Measurements from ENCODE around the gene PLEKHG4. TPM values are rescaled to one million over a fixed set of nuclear protein-coding genes. Genes with fewer than 3 reads are reported as not detected.
A peak's percentile ranks its signal among the peaks of the same experiment; 100 is the strongest.

PLEKHG4 gene
- total RNA-seq, 1 experiment from 2014 or later, result 13.9 TPM

GRCh38 chr16:67280090-67281015 is 1.0 kb downstream of the PLEKHG4 start:
- Histone ChIP-seq H4K5ac (ENCODE audit: insufficient read length, low read depth, low read length) (no peak overlapping the region), H3K23me2 (ENCODE audit: insufficient read length, low read depth, low read length, poor library complexity, severe bottlenecking) (peaks cover 6% of the 10 kb centered on the region), H3K9me3 (ENCODE audit: control insufficient read depth, low read depth, low read length) (no peaks in the 10 kb centered on the region), H3K18ac (ENCODE audit: insufficient read length, low read depth, low read length) (no peak overlapping the region), H4K91ac (ENCODE audit: insufficient read length, low read depth, low read length) (no peak overlapping the region), H4K20me1 (ENCODE audit: control insufficient read depth, insufficient read depth, insufficient read length) (no peaks in the 10 kb centered on the region), H2BK15ac (ENCODE audit: low read depth, low read length) (no peak overlapping the region), H3K79me2 (ENCODE audit: insufficient read depth, low read length) (no peaks in the 10 kb centered on the region), H3K23ac (ENCODE audit: insufficient read length, low read depth, low read length) (no peak overlapping the region), H2BK20ac (ENCODE audit: low read depth, low read length, poor library complexity, severe bottlenecking) (no peak overlapping the region), H3K4me1 (ENCODE audit: insufficient read depth, low read length) (no peaks in the 10 kb centered on the region), H3K27ac (ENCODE audit: insufficient read length, low read depth, low read length) (no peak overlapping the region), H2BK12ac (ENCODE audit: insufficient read length, low read depth, low read length) (no peak overlapping the region), H4K8ac (replicated peaks; ENCODE audit: insufficient read length, low read depth, low read length) (no peak overlapping the region), H3K4ac (ENCODE audit: low read depth, low read length) (no peak overlapping the region), H2AK5ac (ENCODE audit: insufficient read length, low read length) (no peak overlapping the region), H3K27me3 (ENCODE audit: insufficient read depth, low read length) (no peaks in the 10 kb centered on the region), H3T11ph (ENCODE audit: low read length) (no peak overlapping the region), H3K9ac (ENCODE audit: extremely low read depth, insufficient read length, low read length) (no peak overlapping the region), H3K4me2 (ENCODE audit: insufficient read depth, insufficient read length, low read length) (no peak overlapping the region), H2BK120ac (ENCODE audit: low read depth, low read length, poor library complexity, severe bottlenecking) (no peak overlapping the region), H3K56ac (ENCODE audit: insufficient read length, low read depth, low read length) (no peak overlapping the region), H3K14ac (ENCODE audit: insufficient read depth, low read length) (no peak overlapping the region), H2AFZ (ENCODE audit: low read length) (no peak overlapping the region), H3K79me1 (ENCODE audit: insufficient read depth, low read depth, low read length, poor library complexity, severe bottlenecking) (no peaks in the 10 kb centered on the region), H2BK5ac (ENCODE audit: insufficient read length, low read length) (no peak overlapping the region)
- H3K9me3 Mint-ChIP-seq, result no peaks in the 10 kb centered on the region
- peaks cover 3 to 5% of the 10 kb centered on the region in 2 experiments; a peak in 3 of 4 replicates for H3K4me1 Mint-ChIP-seq
- H3K27ac Mint-ChIP-seq, result no peak overlapping the region
- no peak for DNase-seq
- peak overlapping the region; percentile 46 to 55; a peak in 3 of 5 replicates for H3K4me3 Mint-ChIP-seq
- peaks cover 16% of the 10 kb centered on the region for H3K27me3 Mint-ChIP-seq (ENCODE audit: low read depth)
- peaks cover 0 to 14% (median 4%) of the 10 kb centered on the region in 3 experiments; a peak in 3 of 7 replicates for H3K36me3 Mint-ChIP-seq (ENCODE audit: insufficient read depth in 1 of 3, low read depth in 3 of 3)
- TF ChIP-seq, protein P1, sequence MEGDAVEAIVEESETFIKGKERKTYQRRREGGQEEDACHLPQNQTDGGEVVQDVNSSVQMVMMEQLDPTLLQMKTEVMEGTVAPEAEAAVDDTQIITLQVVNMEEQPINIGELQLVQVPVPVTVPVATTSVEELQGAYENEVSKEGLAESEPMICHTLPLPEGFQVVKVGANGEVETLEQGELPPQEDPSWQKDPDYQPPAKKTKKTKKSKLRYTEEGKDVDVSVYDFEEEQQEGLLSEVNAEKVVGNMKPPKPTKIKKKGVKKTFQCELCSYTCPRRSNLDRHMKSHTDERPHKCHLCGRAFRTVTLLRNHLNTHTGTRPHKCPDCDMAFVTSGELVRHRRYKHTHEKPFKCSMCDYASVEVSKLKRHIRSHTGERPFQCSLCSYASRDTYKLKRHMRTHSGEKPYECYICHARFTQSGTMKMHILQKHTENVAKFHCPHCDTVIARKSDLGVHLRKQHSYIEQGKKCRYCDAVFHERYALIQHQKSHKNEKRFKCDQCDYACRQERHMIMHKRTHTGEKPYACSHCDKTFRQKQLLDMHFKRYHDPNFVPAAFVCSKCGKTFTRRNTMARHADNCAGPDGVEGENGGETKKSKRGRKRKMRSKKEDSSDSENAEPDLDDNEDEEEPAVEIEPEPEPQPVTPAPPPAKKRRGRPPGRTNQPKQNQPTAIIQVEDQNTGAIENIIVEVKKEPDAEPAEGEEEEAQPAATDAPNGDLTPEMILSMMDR (conservative IDR thresholded peaks at IDR 0.05), result no peak
- no CpG with 5 or more reads among the region's 15 CpGs for WGBS (ENCODE audit: extremely low coverage, insufficient read length, low lambda C conversion rate)

All from H9 (cell line).